HL-60 (cell line): ENCODE data around the gene GRM4.

Experiments
- CTCF ChIP-seq: IDR thresholded peaks from one replicate; pipeline ENCODE4 v1.5.1; 2011; ENCODE audit warnings: low read length, control low read depth, inconsistent platforms; ENCODE audit not compliant: insufficient read depth
- POLR2AphosphoS5 ChIP-seq: IDR thresholded peaks from 2 replicates; pipeline ENCODE4 v1.6.1; 2012; ENCODE audit warnings: low read depth
- SPI1 ChIP-seq: IDR thresholded peaks from 2 replicates; pipeline ENCODE4 v1.6.1; 2012; ENCODE audit warnings: low read depth, mild to moderate bottlenecking, borderline replicate concordance

- TF ChIP-seq CTCF (no peak), POLR2AphosphoS5 (no peak), SPI1 (no peak)
These were observed 61.1 kb downstream of the GRM4 start for GRCh38 chr6:34084591-34085290.
